ENCODE data around the gene NHLRC1. TPM values are rescaled to one million over a fixed set of nuclear protein-coding genes. Genes with fewer than 3 reads are reported as not detected.

Gene NHLRC1
- total and polyA plus RNA-seq, 2 of the 8 experiments (the other 6 are each of a cell fraction or from before 2014, with no cell fraction given), result 0.57 to 0.58 TPM

- Histone ChIP-seq H3K23me2 (ENCODE audit: low read depth, low read length) (no peaks in the 10 kb centered on the region), H2AK5ac (ENCODE audit: low read depth, low read length) (no peak overlapping the region), H3K36me3 (ENCODE audit: control insufficient read depth in 2 of 4, insufficient read depth in 4 of 4, low read length in 3 of 4) (peaks cover 4 to 15% (median 7%) of the 10 kb centered on the region in 4 experiments), H3K79me1 (ENCODE audit: low read depth, low read length) (no peaks in the 10 kb centered on the region), H3K4me3 (ENCODE audit: extremely low read depth in 1 of 4, insufficient read depth in 2 of 4, low read depth in 3 of 4, low read length in 4 of 4) (no peak overlapping the region), H4K8ac (ENCODE audit: extremely low read depth, insufficient read depth, low read length) (no peak overlapping the region), H3K56ac (replicated peaks; ENCODE audit: insufficient read length, low read depth, low read length) (no peak overlapping the region), H3K4me2 (ENCODE audit: insufficient read depth in 1 of 2, low read depth in 2 of 2, low read length in 2 of 2) (no peak overlapping the region), H3K9ac (replicated peaks in 1 of 4; ENCODE audit: extremely low read depth in 1 of 4, low read depth in 3 of 4, low read length in 3 of 4) (no peak overlapping the region), H3K4me1 (replicated peaks in 1 of 4; ENCODE audit: control insufficient read depth in 3 of 4, insufficient read depth in 4 of 4, low read length in 3 of 4) (no peaks in the 10 kb centered on the region), H3K9me3 (ENCODE audit: insufficient read depth in 2 of 2, low read depth in 1 of 2, low read length in 1 of 2) (no peaks in the 10 kb centered on the region), H2BK20ac (ENCODE audit: low read length) (no peak overlapping the region), H2AFZ (ENCODE audit: low read length) (no peak overlapping the region), H2BK15ac (ENCODE audit: low read length) (no peak overlapping the region), H4K5ac (ENCODE audit: insufficient read length, low read depth, low read length) (no peak overlapping the region), H4K20me1 (replicated peaks in 1 of 2; ENCODE audit: control insufficient read depth in 1 of 2, insufficient read depth in 2 of 2, low read length in 2 of 2) (no peaks in the 10 kb centered on the region), H3K27me3 (replicated peaks in 1 of 4; ENCODE audit: control insufficient read depth in 3 of 4, extremely low read depth in 1 of 4, insufficient read depth in 3 of 4, low read length in 3 of 4) (no peaks in the 10 kb centered on the region), H2BK120ac (replicated peaks; ENCODE audit: low read depth, low read length) (no peak overlapping the region), H2BK5ac (ENCODE audit: low read depth, low read length) (no peak overlapping the region), H3K23ac (ENCODE audit: insufficient read length) (no peak overlapping the region), H2BK12ac (ENCODE audit: low read depth, low read length) (no peak overlapping the region), H4K91ac (replicated peaks; ENCODE audit: insufficient read length, low read length) (no peak overlapping the region), H3K18ac (ENCODE audit: extremely low read depth, low read length) (no peak overlapping the region), H3K27ac (ENCODE audit: low read depth, low read length) (no peak overlapping the region), H3K14ac (ENCODE audit: insufficient read length) (no peak overlapping the region), H3K79me2 (ENCODE audit: control insufficient read depth in 1 of 2, insufficient read depth in 2 of 2, low read length in 2 of 2) (no peaks in the 10 kb centered on the region), H3K4ac (replicated peaks; ENCODE audit: insufficient read length, low read depth, low read length) (no peak overlapping the region)
- FAIRE-seq, result no peak
- 89% methylated on average over 6 of the region's 6 CpGs; no CpG with 5 or more reads in 1 of the 2 experiments for WGBS, 2 experiments (ENCODE audit: extremely low coverage in 1 of 2, insufficient coverage in 1 of 2, insufficient read length in 1 of 2, insufficient replicate concordance in 2 of 2, low coverage in 1 of 2, low lambda C conversion rate in 2 of 2, missing lambda C conversion rate in 1 of 2)
- TF ChIP-seq HDAC2 (IDR thresholded peaks at IDR 0.05; ENCODE audit: borderline replicate concordance in 1 of 2, low read depth in 2 of 2, low read length in 2 of 2), result no peak
- CTCF ChIA-PET (ENCODE audit: partially characterized antibody), result interaction anchor here (0.7 to 1.9 kb wide), 4 partner anchors 11 to 117 kb away, joined by 3 to 5 read pairs (median 4); no protein-coding TSS in a partner anchor
- no peak for DNase-seq (ENCODE audit: low read depth in 1 of 2, low spot score in 2 of 2)
- POLR2A ChIA-PET (ENCODE audit: partially characterized antibody), result no interaction called here
These were observed 17.6 kb upstream of the NHLRC1 start for GRCh38 chr6:18139935-18140621.
